ENCODE data around the gene CLASP1. TPM values are rescaled to one million over a fixed set of nuclear protein-coding genes. Genes with fewer than 3 reads are reported as not detected.

The CLASP1 gene
- total and polyA plus RNA-seq, 12 donors, result 10.1 to 90.6 (median 71.7) TPM

DNA sequence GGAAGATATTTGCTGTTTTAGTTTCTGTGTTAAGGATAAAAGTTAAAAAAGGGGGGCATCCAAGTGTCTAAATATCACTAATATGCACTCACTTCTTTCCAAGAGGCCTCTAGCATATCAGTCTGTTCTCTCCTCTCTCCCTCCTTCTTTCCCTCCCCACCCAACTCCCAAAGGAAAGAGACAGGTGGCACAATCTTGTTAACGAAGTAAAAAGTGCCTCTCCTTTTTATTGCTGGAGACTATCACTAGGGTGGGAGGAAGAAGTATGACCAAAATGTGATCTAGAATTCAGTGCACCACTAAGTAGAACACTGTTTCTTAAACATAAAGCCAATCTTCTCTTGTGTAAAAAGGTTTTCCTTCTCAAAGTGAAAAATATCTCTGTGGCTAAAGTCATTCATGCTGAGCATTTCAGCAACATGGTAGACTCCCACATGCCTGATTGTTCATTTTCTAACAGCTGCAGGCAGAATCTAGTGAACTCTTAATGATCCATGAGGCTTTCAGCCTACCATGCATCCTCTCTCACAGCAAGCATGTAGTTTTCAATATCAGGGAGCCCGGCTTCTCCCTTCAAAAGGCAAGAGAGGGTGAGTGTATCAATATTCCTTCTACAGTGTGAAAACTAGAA is 79.1 kb downstream of the CLASP1 start:
- no peaks in the 10 kb centered on the region for H3K9me3 ChIP-seq
- peaks cover 12 to 64% (median 41%) of the 10 kb centered on the region in 9 donors for H3K4me1 ChIP-seq
- TF ChIP-seq, protein P1, sequence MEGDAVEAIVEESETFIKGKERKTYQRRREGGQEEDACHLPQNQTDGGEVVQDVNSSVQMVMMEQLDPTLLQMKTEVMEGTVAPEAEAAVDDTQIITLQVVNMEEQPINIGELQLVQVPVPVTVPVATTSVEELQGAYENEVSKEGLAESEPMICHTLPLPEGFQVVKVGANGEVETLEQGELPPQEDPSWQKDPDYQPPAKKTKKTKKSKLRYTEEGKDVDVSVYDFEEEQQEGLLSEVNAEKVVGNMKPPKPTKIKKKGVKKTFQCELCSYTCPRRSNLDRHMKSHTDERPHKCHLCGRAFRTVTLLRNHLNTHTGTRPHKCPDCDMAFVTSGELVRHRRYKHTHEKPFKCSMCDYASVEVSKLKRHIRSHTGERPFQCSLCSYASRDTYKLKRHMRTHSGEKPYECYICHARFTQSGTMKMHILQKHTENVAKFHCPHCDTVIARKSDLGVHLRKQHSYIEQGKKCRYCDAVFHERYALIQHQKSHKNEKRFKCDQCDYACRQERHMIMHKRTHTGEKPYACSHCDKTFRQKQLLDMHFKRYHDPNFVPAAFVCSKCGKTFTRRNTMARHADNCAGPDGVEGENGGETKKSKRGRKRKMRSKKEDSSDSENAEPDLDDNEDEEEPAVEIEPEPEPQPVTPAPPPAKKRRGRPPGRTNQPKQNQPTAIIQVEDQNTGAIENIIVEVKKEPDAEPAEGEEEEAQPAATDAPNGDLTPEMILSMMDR (IDR thresholded peaks at IDR 0.05), result no peak
- DNase-seq (no peak), ATAC-seq (no peak)
- H3K36me3 ChIP-seq, result peaks cover 0 to 11% (median 0%) of the 10 kb centered on the region in 9 donors
- intact Hi-C loops (cut with DNase I), result no loop called here
- no peak overlapping the region for H3K4me3 ChIP-seq
- H3K27ac ChIP-seq, result peak overlapping the region in 2 of 10 donors; percentile 32 to 38
- H3K27me3 ChIP-seq, result no peaks in the 10 kb centered on the region
- whole genome bisulfite sequencing, 2 donors, result 70 to 78% methylated on average over 2 of the region's 2 CpGs

DNA sequence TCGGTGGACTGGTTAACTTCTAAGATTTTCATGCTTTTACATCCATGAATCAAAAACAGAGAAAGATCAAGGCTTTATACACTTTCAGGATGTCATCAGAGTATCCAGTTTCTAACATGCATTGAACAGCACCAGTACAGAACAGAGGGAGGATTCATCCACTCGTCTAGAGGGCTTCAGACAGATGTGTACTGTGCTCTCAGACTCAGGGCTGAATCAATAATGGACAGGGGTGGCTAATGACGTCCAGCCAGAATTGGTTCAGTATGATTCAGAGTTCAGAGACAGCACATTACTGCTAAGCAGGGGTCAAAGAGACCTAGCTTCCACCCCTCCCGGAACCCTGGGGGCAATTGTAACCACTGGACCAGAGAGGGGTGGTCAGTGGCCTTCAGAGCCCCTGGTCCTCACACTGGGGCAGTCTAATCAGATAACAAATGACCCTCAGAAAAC is 81.3 kb downstream of the CLASP1 start:
- no peak overlapping the region for H3K27ac ChIP-seq
- H3K27me3 ChIP-seq, result no peaks in the 10 kb centered on the region
- TF ChIP-seq, protein P1 (IDR thresholded peaks at IDR 0.05), result no peak
- H3K4me3 ChIP-seq, result no peak overlapping the region
- H3K9me3 ChIP-seq, result no peaks in the 10 kb centered on the region
- peaks cover 0 to 11% (median 0%) of the 10 kb centered on the region in 9 donors for H3K36me3 ChIP-seq
- DNase-seq (no peak), ATAC-seq (no peak)
- 63 to 65% methylated on average over 4 of the region's 4 CpGs for WGBS, 2 donors
- intact Hi-C loops (cut with DNase I), result no loop called here
- peaks cover 14 to 71% (median 62%) of the 10 kb centered on the region in 9 donors for H3K4me1 ChIP-seq

DNA sequence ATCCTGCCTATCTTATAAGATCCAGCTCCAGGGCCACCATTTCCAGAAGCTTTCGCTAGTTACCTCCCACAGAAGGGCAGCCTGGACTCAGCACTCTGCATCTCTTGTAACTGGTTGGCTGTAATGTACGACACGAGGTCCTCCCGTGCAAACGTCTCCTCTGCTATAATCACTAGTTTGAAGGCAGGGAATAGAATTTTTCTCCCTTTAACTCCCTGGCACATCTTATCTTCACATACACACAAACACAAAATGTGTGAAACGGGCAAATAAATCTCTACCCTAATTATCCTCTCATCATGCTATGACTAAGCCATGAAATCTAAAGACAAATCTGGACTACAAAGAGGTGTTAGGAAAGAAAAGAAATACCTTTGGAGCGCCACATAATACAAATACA is 81.8 kb downstream of the CLASP1 start:
- Histone ChIP-seq H3K27ac (peak overlapping the region in 1 of 10 donors; percentile 45), H3K4me3 (no peak overlapping the region), H3K36me3 (peaks cover 0 to 11% (median 0%) of the 10 kb centered on the region in 9 donors), H3K4me1 (peaks cover 14 to 77% (median 68%) of the 10 kb centered on the region in 9 donors), H3K27me3 (no peaks in the 10 kb centered on the region), H3K9me3 (no peaks in the 10 kb centered on the region)
- no peak for ATAC-seq
- intact Hi-C loops (cut with DNase I), result no loop called here
- no peak for DNase-seq
- WGBS, 2 donors, result 83 to 90% methylated on average over 7 of the region's 7 CpGs
- TF ChIP-seq, protein P1 (IDR thresholded peaks at IDR 0.05), result no peak

GRCh38 chr2:121565389-121566250 is 83.6 kb downstream of the CLASP1 start:
- Histone ChIP-seq H3K27me3 (no peaks in the 10 kb centered on the region), H3K27ac (peak overlapping the region in 8 of 10 donors; percentile 14 to 79 (median 52)), H3K9me3 (no peaks in the 10 kb centered on the region), H3K36me3 (no peaks in the 10 kb centered on the region), H3K4me3 (no peak overlapping the region), H3K4me1 (peaks cover 14 to 85% (median 70%) of the 10 kb centered on the region in 9 donors)
- ATAC-seq (peak; percentile 69 to 89 (median 82)), DNase-seq (peak in 1 of 2 donors; percentile 28)
- intact Hi-C loops (cut with DNase I), result loop anchor here in 1 of 10 donors (1.0 kb wide), 1 partner anchor 17 kb away; no protein-coding TSS in a partner anchor
- TF ChIP-seq, protein P1 (IDR thresholded peaks at IDR 0.05), result no peak
- 48 to 58% methylated on average over 5 of the region's 5 CpGs for WGBS, 2 donors
